Hepatic stellate cell (primary cell): ENCODE measurements around the gene MB21D2.

Experiments
- DNase-seq: peaks from one replicate; pipeline ENCODE4 v3.0.0; 2011; ENCODE audit warnings: low spot score

Gene MB21D2

GRCh38 chr3:192890347-192891335 lies 27.0 kb downstream of the MB21D2 start:
- DNase-seq, result no peak

GRCh38 chr3:192889679-192890078 lies 28.0 kb downstream of the MB21D2 start:
- no peak for DNase-seq

GRCh38 chr3:192888190-192888589 lies 29.5 kb downstream of the MB21D2 start:
- no peak for DNase-seq

- DNase-seq, result no peak
Measured at GRCh38 chr3:192887701-192888100, 30.0 kb downstream of the MB21D2 start.

DNA sequence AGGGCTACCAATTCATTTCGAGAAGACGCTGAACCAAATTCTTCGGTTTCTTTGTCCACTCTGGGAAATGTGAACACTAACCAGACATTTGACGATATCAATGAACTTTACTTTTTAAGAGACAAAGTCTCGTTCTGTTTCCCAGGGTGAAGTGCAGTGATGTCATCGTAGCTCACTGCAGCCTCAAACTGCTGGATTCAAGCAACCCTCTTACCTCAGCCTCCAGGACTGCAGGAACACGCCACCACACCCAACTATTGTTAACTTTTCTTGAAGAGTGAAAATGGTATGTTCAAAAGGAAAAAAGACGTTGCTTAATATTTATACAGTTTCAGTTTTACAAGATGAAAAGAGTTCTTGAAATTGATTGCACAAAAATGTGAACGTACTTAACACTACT lies 30.6 kb downstream of the MB21D2 start:
- no peak for DNase-seq

GRCh38 chr3:192884777-192885773 lies 32.6 kb downstream of the MB21D2 start:
- DNase-seq, result no peak

DNA sequence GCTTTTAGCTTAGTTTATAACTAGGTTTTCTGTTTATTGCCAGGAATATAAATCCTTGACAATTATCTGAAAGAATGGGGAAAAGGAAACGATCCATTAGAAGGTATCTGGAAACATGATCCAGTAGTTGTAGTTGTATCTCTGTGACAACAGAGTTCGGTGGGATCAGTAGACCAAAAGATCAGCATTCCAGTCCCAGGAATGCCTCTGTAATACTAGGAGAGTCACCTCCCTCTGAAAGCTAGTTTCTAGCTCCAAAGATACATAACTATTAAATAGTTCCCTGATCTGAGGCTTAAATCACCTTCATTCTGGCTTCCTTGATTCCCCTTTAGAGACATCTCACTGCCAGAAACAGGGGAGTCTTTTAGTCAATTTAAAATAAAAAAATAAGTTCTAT lies 34.1 kb downstream of the MB21D2 start:
- no peak for DNase-seq

DNA sequence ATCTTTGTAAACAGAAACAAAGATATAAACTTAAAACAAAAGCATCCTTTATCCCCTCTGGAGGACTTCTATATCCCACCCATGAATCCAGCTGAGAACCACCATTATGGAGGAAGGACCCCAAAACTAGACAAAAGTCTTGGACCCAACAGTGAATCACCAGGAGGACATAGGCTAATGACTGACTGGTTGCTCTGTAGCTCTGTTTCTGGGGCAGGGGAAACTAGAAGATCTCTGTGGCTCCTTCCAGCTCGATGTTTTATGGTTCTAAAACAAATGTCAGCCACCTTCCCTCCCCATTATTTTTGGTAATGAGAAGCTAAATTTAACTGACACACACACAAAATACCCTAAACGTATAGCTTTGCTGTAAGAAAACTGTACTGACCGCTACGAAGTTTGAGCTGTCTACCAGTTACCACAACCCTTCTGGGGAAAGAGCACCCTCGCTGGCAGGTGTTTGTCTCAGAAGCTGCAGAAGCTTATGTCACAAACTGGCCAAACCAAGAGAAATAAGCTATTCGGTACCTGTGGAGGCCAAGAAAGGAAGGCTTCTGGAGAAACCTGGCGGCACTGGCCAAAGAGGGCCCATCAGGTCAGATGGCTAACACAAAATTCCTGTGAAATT lies 36.4 kb downstream of the MB21D2 start:
- DNase-seq, result no peak

DNA sequence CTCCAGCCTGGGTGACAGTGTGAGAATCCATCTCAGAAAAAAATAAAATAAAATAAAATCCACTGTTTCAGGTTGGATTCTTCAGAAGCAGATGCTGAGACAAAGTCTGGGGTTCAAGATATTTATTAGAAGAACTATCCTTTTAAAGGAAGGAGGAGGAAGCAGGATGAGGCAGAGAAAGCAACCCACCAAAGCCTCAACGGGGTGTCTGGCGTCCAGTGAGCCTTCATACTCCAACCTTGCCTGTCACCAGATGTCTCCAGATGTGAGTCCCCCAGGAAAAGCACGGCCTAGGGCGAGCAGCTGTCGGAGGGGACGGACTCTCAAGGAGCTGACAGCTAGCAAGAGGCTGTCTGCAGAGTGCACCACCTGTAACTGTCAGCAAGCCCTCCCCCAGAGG lies 37.3 kb downstream of the MB21D2 start:
- DNase-seq, result no peak

DNA sequence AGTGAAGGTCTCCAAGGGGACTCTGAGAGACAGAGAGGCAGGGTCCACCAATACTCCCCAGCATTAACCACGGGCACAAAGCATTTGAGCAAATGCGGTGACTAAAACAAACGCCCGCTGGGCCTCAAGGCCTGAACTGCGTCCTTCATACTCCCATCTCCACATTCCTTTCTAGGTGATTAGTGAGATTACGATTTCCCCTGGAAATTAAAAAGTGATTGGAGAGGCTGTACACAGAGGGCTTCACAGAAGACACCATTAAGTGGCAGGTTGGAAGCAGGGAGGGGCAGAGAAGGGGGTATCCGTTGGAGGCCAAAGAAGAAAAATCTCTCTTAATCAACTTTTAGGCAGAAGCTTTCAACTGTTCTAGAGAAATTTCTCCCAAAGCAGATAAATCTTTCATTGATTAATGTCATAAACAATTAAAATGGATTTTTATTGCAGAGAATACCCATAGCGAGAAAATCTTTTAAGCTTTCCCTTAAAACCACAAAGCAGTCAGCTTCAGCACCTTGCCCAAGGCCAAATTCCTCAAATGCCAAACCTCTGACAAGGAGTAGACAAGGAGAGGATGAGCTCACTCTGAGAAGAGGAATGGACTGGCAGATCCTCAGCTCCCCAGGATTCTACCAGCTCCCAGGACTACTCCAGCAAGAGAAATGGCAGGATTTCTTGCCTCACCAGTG lies 38.2 kb downstream of the MB21D2 start:
- peak; percentile 92 for DNase-seq

DNA sequence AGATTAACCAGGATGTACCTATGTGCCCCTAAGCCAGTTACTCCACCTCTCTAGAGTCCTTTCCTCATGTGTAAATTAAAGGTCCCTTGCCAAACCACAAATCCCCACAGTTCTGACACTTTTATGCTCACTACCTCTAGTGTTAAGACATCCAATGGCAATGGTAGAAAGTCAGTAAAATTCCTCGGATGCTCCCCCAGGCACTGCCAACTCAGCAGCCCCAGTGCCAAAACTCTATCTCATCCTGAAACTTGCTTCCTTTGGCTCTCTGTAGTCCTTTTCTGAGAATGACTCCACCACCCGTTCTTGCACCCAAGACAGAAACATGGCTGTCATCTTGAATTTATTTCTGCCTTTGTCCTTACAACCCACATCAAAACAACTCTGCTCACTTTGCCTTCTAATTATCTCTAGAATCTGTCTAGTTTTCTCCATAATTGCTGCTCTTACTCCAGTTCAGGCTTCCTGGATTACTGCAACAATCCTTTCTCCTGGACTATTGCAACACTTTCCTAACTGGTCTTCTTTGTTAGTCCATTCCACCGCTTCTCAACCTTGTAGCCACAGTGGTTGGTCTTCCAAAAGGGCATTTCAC lies 41.6 kb downstream of the MB21D2 start:
- no peak for DNase-seq

DNA sequence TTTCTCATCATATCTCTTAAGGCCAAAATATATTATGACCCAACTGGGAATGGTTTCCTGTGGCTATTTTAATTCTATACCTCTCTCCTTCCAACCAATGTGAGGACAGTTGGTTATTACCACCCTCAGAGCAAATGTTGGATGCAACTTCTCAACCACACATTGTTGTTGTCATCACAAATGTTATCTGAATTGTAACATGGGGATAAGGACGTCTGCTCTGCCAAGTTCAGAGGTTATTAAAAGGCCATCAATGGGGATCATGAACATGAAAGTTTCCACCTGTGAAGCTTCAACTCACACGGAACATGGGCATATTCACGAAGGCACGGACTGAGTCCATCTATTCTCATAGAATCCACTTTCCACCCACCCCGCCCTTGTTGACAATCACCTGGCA lies 46.8 kb downstream of the MB21D2 start:
- DNase-seq, result no peak

DNA sequence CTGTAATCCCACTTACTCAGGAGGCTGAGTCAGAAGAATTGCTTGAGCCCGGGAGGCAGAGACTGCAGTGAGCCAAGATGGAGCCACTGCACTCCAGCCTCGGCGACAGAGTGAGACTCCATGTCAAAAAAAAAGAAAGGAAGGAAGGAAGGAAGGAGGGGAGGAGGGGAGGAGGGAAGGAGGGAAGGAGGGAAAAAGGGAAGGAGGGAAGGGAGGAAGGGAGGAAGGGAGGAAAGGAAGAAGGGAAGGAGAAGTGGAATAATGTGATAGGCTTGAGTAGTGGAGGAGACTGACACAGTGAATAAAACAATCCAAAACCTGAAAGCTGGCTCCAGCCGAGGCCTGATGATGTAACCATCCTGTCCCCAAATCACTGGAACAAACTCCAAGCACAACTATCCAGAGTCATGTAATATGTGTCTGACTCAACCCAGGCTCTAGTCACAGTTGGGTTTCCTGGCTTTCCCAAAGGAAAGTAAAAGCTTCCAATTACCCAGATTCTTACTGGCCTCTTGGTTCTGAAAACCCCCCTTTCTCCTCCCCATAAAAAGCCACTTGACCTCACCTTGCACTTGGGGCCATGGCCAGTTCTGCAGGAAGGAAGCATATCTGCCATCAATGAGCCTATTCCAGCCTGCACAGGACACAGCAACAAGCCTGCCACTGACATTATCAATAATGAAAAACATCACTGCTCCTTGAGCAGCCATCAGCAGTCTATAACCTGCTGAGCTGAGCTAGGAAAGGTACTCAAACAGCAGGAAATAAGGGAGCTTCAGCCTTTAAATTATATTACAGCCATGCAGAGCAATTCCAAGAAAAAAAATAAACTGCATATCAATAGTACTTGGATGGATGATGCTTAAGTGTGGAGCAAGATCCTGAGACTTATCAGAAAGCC lies 48.3 kb downstream of the MB21D2 start:
- peak; percentile 75 for DNase-seq

DNA sequence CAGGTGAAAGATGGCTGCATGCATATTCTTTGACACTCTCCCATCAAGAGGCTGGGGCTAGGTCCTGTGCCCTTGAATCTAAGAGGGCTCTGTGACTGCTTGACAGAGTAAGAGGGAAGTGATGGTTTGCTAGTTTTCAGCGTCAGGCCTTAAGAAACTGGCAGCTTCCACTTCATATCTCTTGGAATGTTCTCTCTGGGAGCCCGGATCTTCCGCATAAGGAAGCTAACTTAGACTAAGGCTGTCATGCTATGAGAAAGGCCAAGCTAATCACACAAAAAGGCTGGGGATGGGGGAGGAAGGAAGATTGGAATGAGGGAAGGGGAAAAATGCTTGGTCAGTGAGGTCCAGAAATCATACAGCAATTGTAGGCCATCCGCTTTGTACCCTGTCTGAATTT lies 50.0 kb downstream of the MB21D2 start:
- no peak for DNase-seq

GRCh38 chr3:192866804-192867203 lies 50.9 kb downstream of the MB21D2 start:
- DNase-seq, result no peak

- DNase-seq, result no peak
Measured at GRCh38 chr3:192864941-192865340, 52.7 kb downstream of the MB21D2 start.

- no peak for DNase-seq
Measured at GRCh38 chr3:192863091-192863420, 54.6 kb downstream of the MB21D2 start.

DNA sequence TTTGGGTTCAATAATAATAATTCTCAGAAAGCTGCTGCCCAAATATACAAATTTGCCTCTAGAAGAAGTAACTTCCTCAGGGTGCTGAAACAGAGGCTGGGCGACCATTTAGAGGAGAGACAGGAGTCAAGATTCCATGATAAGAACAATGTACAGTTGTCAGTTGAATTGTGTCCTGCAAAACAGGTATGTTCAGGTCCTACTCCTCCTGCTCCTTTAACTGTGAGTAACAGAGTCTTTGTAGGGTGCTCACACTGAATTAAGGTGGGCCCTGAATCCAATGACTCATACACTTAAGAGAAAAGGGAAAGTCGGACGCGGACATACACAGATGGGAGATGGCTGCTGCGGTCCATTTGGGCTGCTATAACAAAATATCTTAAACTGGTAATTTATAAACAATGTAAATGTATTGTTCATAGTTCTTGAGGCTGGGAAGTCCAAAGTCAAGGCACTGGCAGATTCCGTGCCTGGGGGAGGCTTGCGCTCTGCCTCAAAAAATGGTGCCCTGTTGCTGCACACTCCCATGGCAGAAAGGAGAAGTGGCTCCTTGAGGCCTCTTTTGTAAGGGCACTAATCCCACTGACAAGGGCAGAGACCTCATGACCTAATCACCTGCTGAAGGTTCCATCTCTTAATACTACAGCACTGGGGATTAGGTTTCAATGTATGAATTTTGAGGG lies 55.1 kb downstream of the MB21D2 start:
- DNase-seq, result no peak

GRCh38 chr3:192861972-192862371 lies 55.7 kb downstream of the MB21D2 start:
- DNase-seq, result no peak

DNA sequence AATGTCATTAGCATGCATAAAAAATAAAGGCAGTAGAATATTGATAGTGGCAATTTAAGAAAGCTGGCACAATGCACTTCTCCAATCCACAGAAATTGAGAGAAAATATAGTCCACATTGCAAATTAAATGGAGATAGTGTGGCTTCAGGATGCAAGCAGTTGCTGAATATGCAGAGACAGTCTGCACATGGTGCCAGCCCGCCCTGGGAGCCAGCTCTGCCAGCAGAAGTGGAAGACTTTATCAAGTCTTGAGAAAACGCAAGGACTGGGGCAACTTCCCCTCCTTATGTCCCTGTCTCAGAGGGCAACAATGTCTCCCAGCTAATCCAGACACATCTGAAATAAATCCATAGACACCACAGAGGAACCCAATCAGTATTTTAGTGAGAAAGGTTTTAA lies 57.2 kb downstream of the MB21D2 start:
- DNase-seq, result no peak
